Keratinocyte (primary cell): ENCODE data around the gene MEGF11. TPM values are rescaled to one million over a fixed set of nuclear protein-coding genes. Genes with fewer than 3 reads are reported as not detected.

ENCODE experiments used
- DNase-seq: peaks from one replicate; pipeline ENCODE4 v3.0.0-alpha.2; 2011; ENCODE audit warnings: low read depth, missing footprints, low spot score
- FAIRE-seq: peaks from 2 replicates; lab custom pipeline; 2011; peaks lifted over from hg19 to GRCh38; lab: Jason Lieb, UNC
- H2AFZ ChIP-seq: 2 replicates; pipeline ENCODE4 v1.6.0; 2012; ENCODE audit warnings: low read length, control low read depth, inconsistent platforms; ENCODE audit not compliant: control insufficient read depth
- H3K27ac ChIP-seq: 2 replicates; pipeline ENCODE4 v1.5.1; 2011; ENCODE audit warnings: low read length; ENCODE audit not compliant: control insufficient read depth, insufficient read depth
- H3K27me3 ChIP-seq: 3 replicates; pipeline ENCODE4 v1.6.0; 2011; ENCODE audit warnings: low read length; ENCODE audit not compliant: control insufficient read depth, insufficient read depth; ENCODE audit errors: extremely low read depth
- H3K36me3 ChIP-seq, 2 experiments: 2 replicates in 1 of 2; 3 replicates in 1 of 2; pipeline ENCODE4 v1.5.1; 2011; ENCODE audit warnings: low read length in 2 of 2, mild to moderate bottlenecking in 1 of 2; ENCODE audit not compliant: control insufficient read depth in 2 of 2, insufficient read depth in 2 of 2; ENCODE audit errors: extremely low read depth in 1 of 2
- H3K4me1 ChIP-seq: 3 replicates; pipeline ENCODE4 v1.5.1; 2011; ENCODE audit warnings: low read length; ENCODE audit not compliant: control insufficient read depth, insufficient read depth; ENCODE audit errors: extremely low read depth
- H3K4me2 ChIP-seq: 3 replicates; pipeline ENCODE4 v1.6.0; 2011; ENCODE audit warnings: low read depth, low read length; ENCODE audit not compliant: control insufficient read depth, insufficient read depth; ENCODE audit errors: extremely low read depth
- H3K4me3 ChIP-seq, 3 experiments: fragments of 200-600 bp in 1 of 3; sonication (generic) in 1 of 3; 2 replicates in 2 of 3; 3 replicates in 1 of 3; pipeline ENCODE4 v1.5.1; 2011 to 2016; ENCODE audit warnings: low read length in 3 of 3, mild to moderate bottlenecking in 3 of 3, control low read depth in 2 of 3, inconsistent platforms in 1 of 3, low read depth in 1 of 3, mixed read lengths in 1 of 3, mixed run types in 1 of 3, moderate library complexity in 1 of 3; ENCODE audit not compliant: control insufficient read depth in 2 of 3, insufficient read depth in 2 of 3; ENCODE audit errors: extremely low read depth in 1 of 3
- H3K79me2 ChIP-seq: 2 replicates; pipeline ENCODE4 v1.6.0; 2012; ENCODE audit warnings: low read length; ENCODE audit not compliant: control insufficient read depth, insufficient read depth
- H3K9ac ChIP-seq: 3 replicates; pipeline ENCODE4 v1.6.0; 2011; ENCODE audit warnings: low read length; ENCODE audit not compliant: control insufficient read depth, insufficient read depth; ENCODE audit errors: extremely low read depth
- H3K9me1 ChIP-seq: 3 replicates; pipeline ENCODE4 v1.6.0; 2011; ENCODE audit warnings: low read length; ENCODE audit not compliant: control insufficient read depth, insufficient read depth; ENCODE audit errors: extremely low read depth
- H3K9me3 ChIP-seq: 2 replicates; pipeline ENCODE4 v1.5.1; 2012; ENCODE audit warnings: low read depth, low read length; ENCODE audit not compliant: control insufficient read depth
- H4K20me1 ChIP-seq: 3 replicates; pipeline ENCODE4 v1.6.0; 2011; ENCODE audit warnings: low read length; ENCODE audit not compliant: control insufficient read depth, insufficient read depth; ENCODE audit errors: extremely low read depth
- CTCF ChIP-seq, 3 experiments: IDR thresholded peaks in 1 of 3; conservative IDR thresholded peaks in 1 of 3; optimal IDR thresholded peaks in 1 of 3; 2 replicates in 2 of 3; 3 replicates in 1 of 3; pipeline versions ENCODE3 to v1.5.1; 2011; ENCODE audit warnings: low read length in 3 of 3, mild to moderate bottlenecking in 3 of 3, moderate library complexity in 2 of 3, control low read depth in 1 of 3, inconsistent platforms in 1 of 3; ENCODE audit not compliant: insufficient read depth in 2 of 3; ENCODE audit errors: extremely low read depth in 1 of 3
- EZH2 ChIP-seq: IDR thresholded peaks from one replicate; pipeline ENCODE4 v1.6.1; 2012; ENCODE audit warnings: inconsistent platforms, mild to moderate bottlenecking, low read length, moderate library complexity
- dilution Hi-C: fragments of 300-500 bp; cut with MboI; formaldehyde crosslinking; loops from one replicate; pipeline ENCODE4 v1.7.0; 2020; ENCODE audit warnings: low sequenced_read_pairs; ENCODE audit not compliant: extremely low pct_ligation_motif_present
- polyA plus RNA-seq, 5 experiments: library from polyadenylated mRNA; depleted of rRNA in 3 of 5; stranded (reverse) in 3 of 5; stranded (forward) in 1 of 5; unstranded in 1 of 5; fragments of >200 nt; gene quantifications; 1 replicate in 1 of 5; 2 replicates in 3 of 5; 3 replicates in 1 of 5; pipeline versions ENCODE4 v1.2.1 to v1.2.3, GENCODE V29; 2011 to 2012; ENCODE audit warnings: missing spikeins in 2 of 5, low read depth in 1 of 5, low replicate concordance in 1 of 5

The MEGF11 gene
- polyA plus RNA-seq, 1 donor (not counting 4 experiments of a cell fraction or from before 2014, with no cell fraction given), result not detected

- TF ChIP-seq CTCF (optimal IDR thresholded peaks at IDR 0.05 in 1 of 3, IDR thresholded peaks at IDR 0.05 in 1 of 3, conservative IDR thresholded peaks at IDR 0.05 in 1 of 3; ENCODE audit: extremely low read depth in 1 of 3, insufficient read depth in 2 of 3, low read length in 3 of 3) (no peak), EZH2 (no peak)
- Histone ChIP-seq H3K9ac (no peak overlapping the region), H3K9me1 (no peaks in the 10 kb centered on the region), H3K36me3 (no peaks in the 10 kb centered on the region), H3K27ac (no peak overlapping the region), H3K27me3 (peaks cover 19% of the 10 kb centered on the region), H2AFZ (no peak overlapping the region), H4K20me1 (no peaks in the 10 kb centered on the region), H3K79me2 (no peaks in the 10 kb centered on the region), H3K4me3 (no peak overlapping the region), H3K4me1 (peaks cover 12% of the 10 kb centered on the region), H3K4me2 (no peak overlapping the region), H3K9me3 (no peaks in the 10 kb centered on the region)
- dilution Hi-C loops, result no loop called here
- no peak for DNase-seq
- FAIRE-seq, result no peak
These were observed 65.1 kb downstream of the MEGF11 start for GRCh38 chr15:66188464-66188863.

- Histone ChIP-seq H3K36me3 (no peaks in the 10 kb centered on the region), H3K27ac (no peak overlapping the region), H4K20me1 (no peaks in the 10 kb centered on the region), H3K9me3 (no peaks in the 10 kb centered on the region), H3K79me2 (no peaks in the 10 kb centered on the region), H3K4me2 (no peak overlapping the region), H3K9me1 (no peaks in the 10 kb centered on the region), H3K4me1 (peaks cover 12% of the 10 kb centered on the region), H3K4me3 (no peak overlapping the region), H3K27me3 (peaks cover 30% of the 10 kb centered on the region), H2AFZ (no peak overlapping the region), H3K9ac (no peak overlapping the region)
- no peak for FAIRE-seq
- dilution Hi-C loops, result no loop called here
- TF ChIP-seq CTCF (optimal IDR thresholded peaks at IDR 0.05 in 1 of 3, IDR thresholded peaks at IDR 0.05 in 1 of 3, conservative IDR thresholded peaks at IDR 0.05 in 1 of 3; ENCODE audit: extremely low read depth in 1 of 3, insufficient read depth in 2 of 3, low read length in 3 of 3), result no peak
- TF ChIP-seq EZH2, result no peak
- no peak for DNase-seq
These were observed 66.3 kb downstream of the MEGF11 start for GRCh38 chr15:66187271-66187670.
